Measurements from ENCODE around the gene OSER1. TPM values are rescaled to one million over a fixed set of nuclear protein-coding genes. Genes with fewer than 3 reads are reported as not detected.

The OSER1 gene
- total RNA-seq, 1 donor from 2014 or later, result 51.8 TPM

DNA sequence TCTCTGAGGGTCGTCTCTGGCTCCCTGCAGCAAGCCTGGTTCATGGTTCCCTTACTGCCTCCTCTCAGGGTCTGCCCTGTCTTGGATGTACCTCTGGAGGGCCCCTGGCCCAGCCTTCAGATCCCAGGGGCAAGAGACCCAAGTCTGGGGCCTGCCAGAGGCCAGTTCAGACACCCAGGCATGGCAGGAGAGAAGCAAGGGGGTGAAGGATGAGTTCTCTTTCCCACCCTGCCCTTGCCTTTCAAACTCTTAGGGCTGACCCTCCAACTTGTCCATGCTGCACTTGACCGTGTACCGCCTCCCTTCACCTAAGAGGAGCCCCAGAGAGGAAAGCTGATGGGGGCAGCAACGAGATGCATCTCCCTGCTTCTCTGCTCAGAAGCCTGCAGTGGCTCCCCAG is 40.7 kb upstream of the OSER1 start:
- Histone ChIP-seq H3K36me3 (no peaks in the 10 kb centered on the region), H3K9me3 (ENCODE audit: low read depth) (no peaks in the 10 kb centered on the region), H3K79me2 (ENCODE audit: low read depth) (no peaks in the 10 kb centered on the region), H3K27me3 (peaks cover 18% of the 10 kb centered on the region), H3F3A (ENCODE audit: low read depth) (no peaks in the 10 kb centered on the region), H2AFZ (replicated peaks) (no peak overlapping the region), H3K4me3 (no peak overlapping the region), H3K4me1 (peaks cover 5% of the 10 kb centered on the region), H4K20me1 (ENCODE audit: low read depth) (peaks cover 31% of the 10 kb centered on the region), H3K27ac (no peak overlapping the region), H3K9ac (no peak overlapping the region), H3K4me2 (no peak overlapping the region)
- Mint-ChIP-seq H3K9me3 (no peaks in the 10 kb centered on the region), H3K27ac (no peak overlapping the region), H3K4me1 (peaks cover 11% of the 10 kb centered on the region), H3K27me3 (ENCODE audit: insufficient read depth, low read depth) (peaks cover 18% of the 10 kb centered on the region), H3K4me3 (no peak overlapping the region), H3K36me3 (no peaks in the 10 kb centered on the region)
- DNase-seq (ENCODE audit: low spot score), result no peak
- TF ChIP-seq, protein P1, sequence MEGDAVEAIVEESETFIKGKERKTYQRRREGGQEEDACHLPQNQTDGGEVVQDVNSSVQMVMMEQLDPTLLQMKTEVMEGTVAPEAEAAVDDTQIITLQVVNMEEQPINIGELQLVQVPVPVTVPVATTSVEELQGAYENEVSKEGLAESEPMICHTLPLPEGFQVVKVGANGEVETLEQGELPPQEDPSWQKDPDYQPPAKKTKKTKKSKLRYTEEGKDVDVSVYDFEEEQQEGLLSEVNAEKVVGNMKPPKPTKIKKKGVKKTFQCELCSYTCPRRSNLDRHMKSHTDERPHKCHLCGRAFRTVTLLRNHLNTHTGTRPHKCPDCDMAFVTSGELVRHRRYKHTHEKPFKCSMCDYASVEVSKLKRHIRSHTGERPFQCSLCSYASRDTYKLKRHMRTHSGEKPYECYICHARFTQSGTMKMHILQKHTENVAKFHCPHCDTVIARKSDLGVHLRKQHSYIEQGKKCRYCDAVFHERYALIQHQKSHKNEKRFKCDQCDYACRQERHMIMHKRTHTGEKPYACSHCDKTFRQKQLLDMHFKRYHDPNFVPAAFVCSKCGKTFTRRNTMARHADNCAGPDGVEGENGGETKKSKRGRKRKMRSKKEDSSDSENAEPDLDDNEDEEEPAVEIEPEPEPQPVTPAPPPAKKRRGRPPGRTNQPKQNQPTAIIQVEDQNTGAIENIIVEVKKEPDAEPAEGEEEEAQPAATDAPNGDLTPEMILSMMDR (IDR thresholded peaks at IDR 0.05), result no peak
- TF ChIP-seq EZH2phosphoT487 (IDR thresholded peaks at IDR 0.05) (no peak), EZH2 (IDR thresholded peaks at IDR 0.05) (no peak)

DNA sequence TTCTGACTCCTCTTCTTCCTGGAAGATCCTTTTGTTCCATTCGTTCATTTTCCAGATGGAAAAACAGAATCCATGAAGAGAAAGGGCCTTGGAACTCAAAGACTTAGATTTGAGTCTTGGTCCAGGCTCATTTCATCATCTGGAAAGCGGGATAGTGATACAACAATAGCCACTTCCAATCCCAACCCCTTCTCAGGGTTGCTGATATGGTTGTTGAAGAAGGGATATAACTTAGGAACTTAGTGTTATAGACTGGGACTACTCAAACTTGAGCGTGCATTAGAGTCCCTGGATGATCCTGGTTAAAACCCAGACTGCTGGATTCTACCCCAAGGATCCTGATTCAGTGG is 37.8 kb upstream of the OSER1 start:
- H3K79me2 ChIP-seq (ENCODE audit: low read depth), result no peaks in the 10 kb centered on the region
- no peak overlapping the region for H3K27ac ChIP-seq
- no peak for TF ChIP-seq EZH2 (IDR thresholded peaks at IDR 0.05)
- TF ChIP-seq, protein P1 (IDR thresholded peaks at IDR 0.05), result no peak
- TF ChIP-seq EZH2phosphoT487 (IDR thresholded peaks at IDR 0.05), result no peak
- H3K9ac ChIP-seq, result no peak overlapping the region
- no peak overlapping the region for H3K4me3 ChIP-seq
- H3K4me3 Mint-ChIP-seq, result peak overlapping the region; percentile 84
- no peak for DNase-seq (ENCODE audit: low spot score)
- H3K36me3 ChIP-seq, result no peaks in the 10 kb centered on the region
- peaks cover 25% of the 10 kb centered on the region for H3K27me3 Mint-ChIP-seq (ENCODE audit: insufficient read depth, low read depth)
- peaks cover 11% of the 10 kb centered on the region for H3K4me1 Mint-ChIP-seq
- H2AFZ ChIP-seq (replicated peaks), result no peak overlapping the region
- H3K36me3 Mint-ChIP-seq, result no peaks in the 10 kb centered on the region
- H3K27me3 ChIP-seq, result peaks cover 29% of the 10 kb centered on the region
- H3K27ac Mint-ChIP-seq, result no peak overlapping the region
- peaks cover 3% of the 10 kb centered on the region for H3F3A ChIP-seq (ENCODE audit: low read depth)
- peaks cover 5% of the 10 kb centered on the region for H3K4me1 ChIP-seq
- H3K4me2 ChIP-seq, result no peak overlapping the region
- peaks cover 31% of the 10 kb centered on the region for H4K20me1 ChIP-seq (ENCODE audit: low read depth)
- H3K9me3 ChIP-seq (ENCODE audit: low read depth), result no peaks in the 10 kb centered on the region
- no peaks in the 10 kb centered on the region for H3K9me3 Mint-ChIP-seq

DNA sequence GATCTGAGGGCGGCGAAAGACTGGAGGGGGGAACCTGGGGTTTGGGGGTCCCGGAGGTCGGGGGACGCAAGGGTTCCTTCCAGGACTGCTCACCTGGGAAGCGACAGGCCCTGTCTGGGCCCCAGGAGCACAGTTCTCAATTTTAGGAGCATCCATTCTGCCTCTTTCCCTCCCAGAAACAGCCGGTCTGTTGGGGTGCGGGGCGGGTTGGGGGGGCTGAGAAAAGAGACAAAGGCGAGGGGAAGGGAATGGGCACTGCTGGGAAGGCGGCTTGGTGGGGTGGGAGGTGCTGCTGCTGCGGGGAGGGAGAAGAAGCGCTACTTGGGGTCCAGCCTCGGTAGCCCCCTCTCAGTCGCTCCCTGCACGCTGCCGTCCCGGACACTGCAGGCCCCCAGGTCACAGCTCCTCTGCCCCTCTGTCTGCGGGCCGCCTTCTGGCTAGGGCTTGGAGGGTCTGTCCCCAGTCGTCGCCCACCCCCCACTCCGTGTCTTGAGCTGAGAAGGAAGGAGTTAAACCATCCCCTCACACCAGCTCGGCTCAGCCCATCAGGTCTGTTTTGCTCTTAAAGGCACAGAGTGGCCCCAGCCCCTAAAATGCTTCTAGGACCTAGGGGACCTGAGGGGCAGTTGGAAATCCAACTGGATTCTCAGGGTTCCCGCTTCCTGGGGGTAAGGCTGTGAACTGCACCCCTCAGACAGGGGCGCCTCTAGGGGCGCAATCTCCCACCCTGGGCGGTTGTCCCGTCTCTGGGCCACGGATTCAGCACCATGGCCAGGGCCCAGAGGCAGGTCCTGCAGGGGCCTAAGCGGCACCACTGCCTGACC is 37.2 kb upstream of the OSER1 start:
- no peaks in the 10 kb centered on the region for H3K79me2 ChIP-seq (ENCODE audit: low read depth)
- H3K9ac ChIP-seq, result no peak overlapping the region
- H3K27me3 ChIP-seq, result peaks cover 29% of the 10 kb centered on the region
- no peak for TF ChIP-seq EZH2phosphoT487 (IDR thresholded peaks at IDR 0.05)
- TF ChIP-seq, protein P1 (IDR thresholded peaks at IDR 0.05), result peak; percentile 95
- TF ChIP-seq EZH2 (IDR thresholded peaks at IDR 0.05), result peak; percentile 45
- peaks cover 23% of the 10 kb centered on the region for H3K27me3 Mint-ChIP-seq (ENCODE audit: insufficient read depth, low read depth)
- no peaks in the 10 kb centered on the region for H3K36me3 ChIP-seq
- no peaks in the 10 kb centered on the region for H3K36me3 Mint-ChIP-seq
- H3K4me1 Mint-ChIP-seq, result peaks cover 11% of the 10 kb centered on the region
- peak overlapping the region; percentile 84 for H3K4me3 Mint-ChIP-seq
- DNase-seq (ENCODE audit: low spot score), result peak; percentile 94
- no peaks in the 10 kb centered on the region for H3K9me3 ChIP-seq (ENCODE audit: low read depth)
- peaks cover 3% of the 10 kb centered on the region for H3F3A ChIP-seq (ENCODE audit: low read depth)
- no peaks in the 10 kb centered on the region for H3K9me3 Mint-ChIP-seq
- H3K27ac ChIP-seq, result no peak overlapping the region
- H2AFZ ChIP-seq (replicated peaks), result no peak overlapping the region
- peaks cover 5% of the 10 kb centered on the region for H3K4me1 ChIP-seq
- H3K4me3 ChIP-seq, result peak overlapping the region; percentile 59
- H3K27ac Mint-ChIP-seq, result no peak overlapping the region
- H3K4me2 ChIP-seq, result peak overlapping the region; percentile 98
- H4K20me1 ChIP-seq (ENCODE audit: low read depth), result peaks cover 31% of the 10 kb centered on the region

Data from neural progenitor cell (in vitro differentiated cells).